SK-N-MC (cell line): ENCODE results near the gene TAF3.
A peak's percentile ranks its signal among the peaks of the same experiment; 100 is the strongest.

Source experiments
- DNase-seq: peaks from one replicate; pipeline ENCODE4 v3.0.0-alpha.2; 2011; ENCODE audit warnings: low read depth, low spot score
- H3K27ac ChIP-seq: fragments of 200-600 bp; sonication (generic); 2 replicates; pipeline ENCODE4 v1.5.1; 2016; ENCODE audit warnings: mixed run types
- H3K36me3 ChIP-seq: fragments of 200-600 bp; sonication (generic); 2 replicates; pipeline ENCODE4 v1.6.1; 2017; ENCODE audit warnings: antibody characterized with exemption, low read length, mixed read lengths; ENCODE audit not compliant: insufficient read depth
- H3K4me3 ChIP-seq: fragments of 200-600 bp; sonication (generic); 2 replicates; pipeline ENCODE4 v1.5.1; 2016
- H3K9ac ChIP-seq: fragments of 200-600 bp; sonication (generic); 2 replicates; pipeline ENCODE4 v1.8.0; 2017; ENCODE audit warnings: mixed run types, mixed read lengths; ENCODE audit not compliant: insufficient read length
- H3K9me3 ChIP-seq: fragments of 200-600 bp; sonication (generic); 2 replicates; pipeline ENCODE4 v1.6.1; 2017; ENCODE audit warnings: low read depth, mild to moderate bottlenecking, antibody characterized with exemption, low read length, moderate library complexity, mixed read lengths
- EZH2 ChIP-seq: fragments of 200-600 bp; sonication (generic); IDR thresholded peaks from one replicate; pipeline ENCODE4 v1.6.1; 2017; ENCODE audit warnings: antibody characterized with exemption
- FOXP2 ChIP-seq: optimal IDR thresholded peaks from 2 replicates; pipeline ENCODE3; 2011; ENCODE audit warnings: mild to moderate bottlenecking, moderate library complexity; ENCODE audit not compliant: insufficient read depth; ENCODE audit errors: extremely low read length, control extremely low read depth
- POLR2AphosphoS5 ChIP-seq: IDR thresholded peaks from 2 replicates; pipeline ENCODE4 v1.6.1; 2012; ENCODE audit warnings: mild to moderate bottlenecking, low read depth, low read length, borderline replicate concordance

Gene TAF3

DNA sequence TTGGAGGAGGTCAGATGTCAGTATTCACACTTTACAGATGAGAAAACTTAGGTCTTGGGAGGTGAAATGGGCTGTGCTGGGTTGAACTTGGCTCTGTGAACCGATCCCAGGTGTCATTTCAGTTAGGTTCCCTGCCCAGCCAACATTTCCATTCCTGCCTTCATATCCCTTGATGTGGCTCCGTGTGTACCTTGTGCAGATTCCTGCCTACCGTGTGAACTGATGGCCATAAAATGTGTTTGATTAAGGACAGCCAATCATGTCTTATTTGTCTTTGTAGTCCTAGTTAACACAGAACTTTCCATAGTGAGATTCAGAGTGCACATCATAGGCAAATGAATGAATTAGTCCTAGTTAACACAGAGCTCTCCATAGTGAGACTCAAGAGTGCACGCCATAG is 135.1 kb downstream of the TAF3 start:
- no peak overlapping the region for H3K4me3 ChIP-seq

GRCh38 chr10:7955446-7955845 is 137.1 kb downstream of the TAF3 start:
- Histone ChIP-seq H3K9ac (no peak overlapping the region), H3K36me3 (no peaks in the 10 kb centered on the region), H3K4me3 (no peak overlapping the region), H3K9me3 (no peaks in the 10 kb centered on the region), H3K27ac (peak overlapping the region; percentile 36; the same call in 1 of the 2 replicates)
- no peak for TF ChIP-seq EZH2
- TF ChIP-seq POLR2AphosphoS5 = no peak
- no peak for TF ChIP-seq FOXP2
- DNase-seq = no peak

More for the DNA sequence above, 135.1 kb downstream of the TAF3 start:
- Histone ChIP-seq H3K9me3 (no peaks in the 10 kb centered on the region), H3K27ac (no peak overlapping the region), H3K9ac (no peak overlapping the region), H3K36me3 (no peaks in the 10 kb centered on the region)
- no peak for TF ChIP-seq EZH2
- no peak for TF ChIP-seq POLR2AphosphoS5
- TF ChIP-seq FOXP2 = no peak
- DNase-seq = no peak

DNA sequence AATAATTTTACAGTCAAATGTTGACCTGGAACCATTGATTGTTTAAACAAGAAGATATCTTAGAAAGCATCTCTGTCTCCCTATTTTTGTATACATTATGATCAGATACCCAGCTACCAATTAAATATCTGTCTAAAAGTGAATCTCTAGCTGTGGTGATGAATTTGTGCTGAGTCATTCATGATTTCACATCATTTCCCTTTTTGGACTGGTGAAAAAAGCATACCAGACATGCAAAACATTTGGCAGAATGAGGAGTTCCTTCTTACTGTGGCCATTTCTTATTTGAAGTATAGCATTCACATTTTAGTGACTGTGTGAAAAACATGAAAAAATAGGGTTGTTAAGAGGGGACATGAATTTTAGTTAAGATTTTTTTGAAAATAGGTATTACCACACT is 138.2 kb downstream of the TAF3 start:
- no peak for TF ChIP-seq EZH2
- no peak for TF ChIP-seq FOXP2
- no peak for TF ChIP-seq POLR2AphosphoS5
- no peaks in the 10 kb centered on the region for H3K36me3 ChIP-seq
- no peak overlapping the region for H3K9ac ChIP-seq
- H3K4me3 ChIP-seq = no peak overlapping the region
- H3K9me3 ChIP-seq = no peaks in the 10 kb centered on the region
- no peak for DNase-seq
- H3K27ac ChIP-seq = no peak overlapping the region

- TF ChIP-seq EZH2 (no peak), POLR2AphosphoS5 (no peak), FOXP2 (no peak)
- H3K4me3 ChIP-seq = no peak overlapping the region
- H3K9ac ChIP-seq = no peak overlapping the region
- no peaks in the 10 kb centered on the region for H3K9me3 ChIP-seq
- no peak overlapping the region for H3K27ac ChIP-seq
- H3K36me3 ChIP-seq = no peaks in the 10 kb centered on the region
- DNase-seq = no peak
These were observed 139.3 kb downstream of the TAF3 start for GRCh38 chr10:7957591-7957990.

DNA sequence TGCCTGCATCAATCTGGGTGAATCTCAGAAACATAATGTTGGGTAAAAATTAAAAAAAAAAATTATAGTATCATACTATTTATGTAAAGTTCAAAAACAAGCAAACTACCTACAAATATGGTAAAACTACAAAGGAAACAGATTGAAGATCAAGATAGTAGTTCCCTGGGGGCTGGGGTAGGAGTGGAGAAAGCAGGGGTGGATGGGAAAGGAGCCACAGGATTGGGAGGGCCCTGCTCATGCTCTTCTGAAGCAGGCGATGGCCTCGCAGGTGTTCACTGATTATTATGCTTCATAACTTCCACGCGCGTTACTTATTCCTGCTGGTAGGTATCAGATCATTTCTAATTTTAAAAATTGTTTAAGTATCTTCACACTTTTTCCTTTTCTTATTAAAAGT is 140.1 kb downstream of the TAF3 start:
- Histone ChIP-seq H3K4me3 (no peak overlapping the region), H3K36me3 (no peaks in the 10 kb centered on the region), H3K9ac (no peak overlapping the region), H3K27ac (no peak overlapping the region), H3K9me3 (no peaks in the 10 kb centered on the region)
- TF ChIP-seq EZH2 = no peak
- TF ChIP-seq POLR2AphosphoS5 = no peak
- TF ChIP-seq FOXP2 = no peak
- DNase-seq = no peak

DNA sequence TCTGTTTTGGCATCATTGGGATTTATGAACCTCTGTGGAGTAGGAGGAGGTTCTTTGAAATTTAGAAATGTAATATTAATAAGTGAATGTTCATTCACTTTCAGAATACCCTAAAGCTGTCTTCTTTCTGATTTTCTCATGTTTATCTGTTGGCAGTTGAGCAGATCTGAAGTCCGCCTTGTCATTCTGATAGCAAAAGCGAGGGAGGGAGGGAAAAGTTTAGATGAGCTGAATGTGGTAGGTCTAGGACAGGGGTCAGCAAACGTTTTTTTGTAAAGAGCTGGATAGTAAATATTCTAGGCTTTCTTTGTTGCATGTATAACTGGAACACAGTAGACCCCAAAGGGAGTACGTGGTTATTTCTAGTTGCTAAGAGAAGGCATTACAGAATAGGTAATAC is 141.8 kb downstream of the TAF3 start:
- no peak for TF ChIP-seq EZH2
- TF ChIP-seq POLR2AphosphoS5 = no peak
- TF ChIP-seq FOXP2 = no peak
- Histone ChIP-seq H3K4me3 (no peak overlapping the region), H3K27ac (no peak overlapping the region), H3K36me3 (peaks cover 4% of the 10 kb centered on the region; the same call in 1 of the 2 replicates), H3K9me3 (no peaks in the 10 kb centered on the region), H3K9ac (no peak overlapping the region)
- DNase-seq = no peak

DNA sequence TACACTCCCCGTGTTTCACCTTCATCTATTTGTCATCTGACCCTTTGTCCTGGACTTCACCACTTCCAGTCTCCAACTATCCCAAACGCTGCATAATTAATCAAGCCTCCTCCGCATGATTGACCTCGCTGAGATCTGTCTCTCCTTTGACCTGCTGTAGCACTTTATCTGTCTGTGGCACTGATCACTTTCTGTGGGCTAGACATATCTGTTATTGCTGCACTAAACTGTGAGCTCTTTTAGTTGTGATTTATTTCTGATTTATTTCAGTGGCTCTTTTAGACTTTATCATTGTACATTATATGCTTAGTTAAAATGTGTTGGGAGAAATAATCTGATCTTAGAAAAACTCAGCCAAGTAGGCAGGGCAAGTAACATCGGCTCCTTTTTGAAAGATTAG is 144.3 kb downstream of the TAF3 start:
- Histone ChIP-seq H3K9me3 (no peaks in the 10 kb centered on the region), H3K27ac (no peak overlapping the region), H3K36me3 (peaks cover 4% of the 10 kb centered on the region; the same call in 1 of the 2 replicates), H3K4me3 (no peak overlapping the region), H3K9ac (no peak overlapping the region)
- TF ChIP-seq POLR2AphosphoS5 (no peak), FOXP2 (no peak), EZH2 (no peak)
- no peak for DNase-seq

GRCh38 chr10:7965457-7965856 is 147.2 kb downstream of the TAF3 start:
- DNase-seq = no peak
- H3K9ac ChIP-seq = no peak overlapping the region
- H3K27ac ChIP-seq = no peak overlapping the region
- TF ChIP-seq EZH2 (no peak), FOXP2 (no peak), POLR2AphosphoS5 (no peak)
- no peak overlapping the region for H3K4me3 ChIP-seq
- H3K36me3 ChIP-seq = peaks cover 4% of the 10 kb centered on the region; the same call in 1 of the 2 replicates
- no peaks in the 10 kb centered on the region for H3K9me3 ChIP-seq

- peaks cover 4% of the 10 kb centered on the region; the same call in 1 of the 2 replicates for H3K36me3 ChIP-seq
- H3K9me3 ChIP-seq = no peaks in the 10 kb centered on the region
- DNase-seq = no peak
- H3K9ac ChIP-seq = no peak overlapping the region
- H3K27ac ChIP-seq = no peak overlapping the region
- TF ChIP-seq EZH2 (no peak), FOXP2 (no peak), POLR2AphosphoS5 (no peak)
- H3K4me3 ChIP-seq = no peak overlapping the region
These were observed 148.7 kb downstream of the TAF3 start for GRCh38 chr10:7967035-7967434.
